ENCODE data around the gene TBC1D10A.

TBC1D10A gene

DNA sequence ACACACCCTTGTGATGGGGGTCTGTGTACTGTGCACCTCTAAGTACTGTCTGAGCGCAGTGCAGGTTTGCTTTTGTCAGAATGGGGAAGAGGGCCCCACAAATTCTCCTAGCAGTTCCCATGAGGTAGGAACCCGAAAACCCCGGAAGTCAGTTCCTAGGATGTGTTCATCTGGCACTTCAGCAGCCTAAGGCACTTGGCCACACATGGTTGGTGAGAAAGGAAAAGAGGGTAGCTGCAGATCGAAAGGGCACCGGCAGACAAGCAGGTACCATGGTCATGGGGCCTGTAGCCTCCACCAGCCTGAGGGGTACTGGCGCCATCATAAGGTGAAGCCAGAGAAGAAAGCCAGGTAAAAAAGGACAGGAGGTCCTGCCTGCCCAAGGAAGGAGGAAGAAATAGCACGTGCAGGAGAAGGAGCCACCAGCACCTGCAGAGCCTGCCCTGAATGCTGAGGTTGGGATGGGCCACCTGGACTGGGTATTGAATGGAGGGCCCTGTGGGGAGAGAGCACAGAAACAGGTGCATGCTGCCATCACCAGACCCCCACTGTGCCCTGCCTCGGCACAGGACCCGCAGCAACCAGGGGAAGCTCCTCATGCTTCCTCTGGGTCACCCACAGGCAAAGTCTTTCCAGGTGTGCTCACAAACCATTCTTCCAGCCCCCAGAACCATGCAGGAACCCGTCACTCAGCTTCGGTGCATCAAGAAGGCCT is 29.3 kb downstream of the TBC1D10A start:
- no peak for DNase-seq

DNA sequence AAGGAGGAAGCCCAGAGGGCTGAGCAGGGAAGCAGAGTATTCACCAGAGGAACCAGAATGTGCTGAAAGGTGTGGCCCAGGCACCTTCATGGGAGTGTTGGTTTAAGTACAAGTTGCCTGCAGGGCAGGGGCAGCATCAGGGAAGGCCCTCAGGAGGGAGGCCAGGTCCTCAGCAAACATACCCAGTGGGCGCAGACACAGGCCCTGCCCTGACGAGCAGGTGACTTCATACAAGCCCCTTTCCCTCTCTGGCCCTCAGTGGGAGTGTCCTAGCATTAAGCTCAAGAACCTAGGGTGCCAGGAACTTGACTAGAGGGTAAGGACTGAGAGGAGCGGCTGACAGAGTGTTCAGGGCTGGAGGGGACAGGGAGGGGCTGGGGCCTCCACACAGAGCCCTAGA is 29.9 kb downstream of the TBC1D10A start:
- no peak for DNase-seq

- DNase-seq: no peak
These were observed 30.4 kb downstream of the TBC1D10A start for GRCh38 chr22:30296324-30296723.

DNA sequence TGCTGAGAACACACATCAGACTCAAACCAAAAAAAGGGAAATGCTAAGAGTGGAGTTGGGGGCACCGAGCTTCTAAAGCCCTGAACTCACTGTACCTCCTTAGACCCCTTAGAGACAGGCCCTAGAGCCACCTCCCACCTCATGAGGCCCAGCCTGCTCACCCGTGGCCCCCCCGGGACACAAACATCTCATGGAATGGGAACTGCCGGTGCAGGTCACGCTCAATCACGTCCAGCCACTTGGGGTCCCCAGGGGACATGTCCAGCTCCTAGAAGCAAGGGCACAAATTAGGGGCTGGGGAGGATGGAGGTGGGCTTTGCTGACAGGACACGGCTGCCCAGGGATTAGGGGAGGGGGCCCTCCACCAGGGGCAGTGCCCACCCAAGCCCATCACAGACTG is 31.2 kb downstream of the TBC1D10A start:
- no peak for DNase-seq

GRCh38 chr22:30294830-30295229 is 31.9 kb downstream of the TBC1D10A start:
- DNase-seq: no peak

GRCh38 chr22:30294066-30294465 is 32.7 kb downstream of the TBC1D10A start:
- peak; percentile 50 for DNase-seq

- no peak for DNase-seq
These were observed 33.7 kb downstream of the TBC1D10A start for GRCh38 chr22:30293026-30293425.

- no peak for DNase-seq
These were observed 34.4 kb downstream of the TBC1D10A start for GRCh38 chr22:30292069-30292970.

- peak; percentile 83 for DNase-seq
These were observed 35.5 kb downstream of the TBC1D10A start for GRCh38 chr22:30291058-30291892.

DNA sequence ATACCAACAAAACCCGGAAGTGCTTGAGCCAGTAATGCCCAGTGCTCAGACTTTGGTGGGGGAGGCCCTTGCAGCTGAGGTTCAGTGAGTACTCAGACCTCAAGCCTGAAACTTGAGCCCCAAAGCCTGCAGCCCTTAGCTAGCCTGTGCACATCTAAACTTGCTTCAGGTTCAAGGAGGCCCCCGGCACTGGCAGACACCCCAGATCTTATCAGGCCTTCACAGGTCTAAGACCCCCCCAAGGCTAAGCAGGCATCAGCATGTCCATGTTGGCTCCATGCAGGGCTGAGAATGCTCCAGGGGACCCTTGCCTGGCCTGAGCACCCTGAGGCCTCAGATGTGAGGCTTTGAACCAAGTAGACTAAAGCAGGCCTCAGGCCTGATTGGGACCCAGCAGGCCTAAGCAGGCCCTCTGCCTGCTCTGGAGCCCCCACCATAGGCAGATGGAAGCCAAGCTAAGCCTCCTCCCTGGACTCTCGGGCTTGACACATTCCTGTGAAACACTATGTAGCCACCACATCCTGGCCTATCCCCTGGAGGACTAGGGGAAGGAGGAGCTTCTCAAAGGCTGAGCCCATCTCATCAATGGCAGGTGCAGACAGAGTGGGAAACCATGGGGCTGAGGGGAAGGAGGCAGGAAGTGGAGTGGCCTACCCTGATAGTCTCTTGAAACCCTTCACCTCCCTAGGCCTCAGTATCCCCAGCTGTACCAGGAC is 36.2 kb downstream of the TBC1D10A start:
- peak; percentile 83 for DNase-seq

DNA sequence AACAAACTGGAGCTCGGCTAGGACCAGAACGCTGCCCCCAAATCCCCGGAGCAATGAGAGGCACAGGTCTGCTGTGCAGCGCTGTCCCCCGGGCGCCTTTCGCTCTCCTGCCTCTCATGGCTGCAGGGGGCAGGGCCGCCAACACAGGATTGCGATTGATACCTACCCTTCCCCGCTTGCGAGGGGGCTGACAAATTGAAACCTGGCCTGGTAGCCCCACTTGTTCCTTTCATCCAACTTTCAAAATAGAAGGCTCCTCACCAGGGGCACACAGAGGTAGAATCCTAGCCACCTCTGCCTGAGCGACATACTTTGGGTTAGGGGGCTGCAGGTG is 36.8 kb downstream of the TBC1D10A start:
- DNase-seq: no peak

GRCh38 chr22:30289141-30289979 is 37.4 kb downstream of the TBC1D10A start, which contains the start of gene CASTOR1:
TSS of gene CASTOR1 (minus strand) at chr22:30289505. CDS start at chr22:30289497, 8 bp downstream.
- DNase-seq: peak; percentile 97

GRCh38 chr22:30288419-30289140 is 38.2 kb downstream of the TBC1D10A start:
- DNase-seq: no peak

- DNase-seq: peak; percentile 62
These were observed 38.9 kb downstream of the TBC1D10A start for GRCh38 chr22:30287648-30288418.

DNA sequence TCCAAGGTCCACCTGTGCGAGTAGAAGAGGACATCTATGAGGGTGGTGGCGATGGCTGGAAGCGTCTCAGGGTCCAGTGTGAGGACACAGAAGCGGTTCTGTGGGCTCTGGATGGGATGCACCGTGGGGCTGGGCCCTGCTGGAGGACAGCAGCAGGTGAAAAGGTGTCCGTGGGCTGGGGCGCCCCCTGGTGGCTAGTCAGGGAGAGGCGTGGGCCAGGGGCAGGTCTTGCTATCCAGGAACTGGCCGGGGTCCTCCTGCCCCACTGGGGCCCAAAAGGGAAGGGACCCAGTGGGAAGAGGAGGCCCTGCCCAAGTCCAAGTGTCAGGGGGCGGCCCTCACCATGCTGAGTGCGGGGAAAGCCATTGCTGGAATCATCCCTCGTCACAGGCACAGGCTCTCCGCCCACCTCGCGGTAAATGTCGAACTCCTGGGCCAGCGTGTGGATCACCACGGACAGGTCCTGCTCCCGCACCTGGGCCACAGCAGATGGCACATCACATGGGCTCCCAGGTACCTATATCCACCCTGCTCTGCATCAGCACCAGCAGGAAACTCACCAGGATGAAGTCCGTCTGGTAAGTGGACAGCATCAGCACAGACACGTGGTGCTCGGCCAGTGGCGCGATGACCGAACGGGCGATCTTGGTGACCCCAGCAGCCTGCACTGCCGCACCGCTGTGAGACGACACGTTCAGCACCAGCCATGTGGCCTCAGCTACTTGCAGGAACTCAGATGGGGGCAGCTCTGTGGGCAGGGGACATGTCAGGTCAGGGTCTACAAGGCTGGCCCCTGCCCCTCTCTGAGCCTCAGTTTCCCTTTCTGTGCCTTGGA is 39.7 kb downstream of the TBC1D10A start:
- peak; percentile 58 for DNase-seq

DNA sequence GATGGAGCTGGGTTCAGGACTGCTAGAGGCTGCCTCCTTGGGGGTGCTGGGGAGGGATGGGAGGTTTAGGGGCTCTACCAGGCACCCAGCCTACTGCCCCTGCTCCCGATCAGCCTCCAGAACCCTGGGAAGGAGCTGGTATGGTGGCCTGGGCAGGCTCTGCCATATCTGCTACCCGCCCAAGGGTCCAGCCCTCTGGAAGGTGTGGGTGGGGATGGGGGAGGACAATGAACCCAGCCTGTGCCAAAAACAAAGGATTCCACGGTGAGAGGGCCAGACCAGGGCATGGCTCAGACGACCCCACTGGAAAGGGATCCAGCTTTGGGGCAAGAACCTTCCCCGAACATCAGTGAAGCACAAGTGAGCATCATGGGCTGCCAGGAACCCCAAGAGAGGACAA is 40.4 kb downstream of the TBC1D10A start:
- DNase-seq: no peak

GRCh38 chr22:30285846-30286200 is 40.9 kb downstream of the TBC1D10A start:
- DNase-seq: no peak

GRCh38 chr22:30285176-30285845 is 41.4 kb downstream of the TBC1D10A start:
- DNase-seq: no peak

DNA sequence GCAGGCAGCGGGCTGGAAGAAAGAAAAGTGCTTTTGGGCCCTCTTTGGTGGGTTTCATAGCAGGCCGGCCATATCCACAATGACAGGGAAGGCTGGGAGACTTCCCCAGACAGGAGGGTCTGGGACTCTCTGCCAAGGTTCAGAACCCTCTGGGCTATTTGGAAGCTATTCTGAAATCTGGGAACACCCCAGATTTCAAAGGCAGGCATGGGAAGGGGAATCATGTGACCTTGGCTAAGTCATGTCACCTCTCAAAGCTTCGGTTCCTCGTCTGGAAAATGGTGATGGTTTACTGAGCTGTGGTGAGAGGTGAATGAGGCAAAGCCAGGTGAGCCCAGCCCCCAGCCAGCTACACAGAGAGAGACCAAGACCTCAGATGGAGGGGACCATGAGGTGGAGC is 42.1 kb downstream of the TBC1D10A start:
- DNase-seq: no peak

Data from SHP77 treated with DMSO at 0.1 percent for 48 hours (cell line).